PC-3 (cell line): ENCODE data around the gene ADAM21. TPM values are rescaled to one million over a fixed set of nuclear protein-coding genes. Genes with fewer than 3 reads are reported as not detected.
"Not testable (repeated sequence)": the region's sequence is repeated elsewhere in the genome, so short reads cannot be mapped to it uniquely, and the experiment has no call there.

ENCODE experiments used
- ATAC-seq: fragments of 200-7000 bp; cut with Tn5 transposase; 2 replicates; pipeline ENCODE4 v1.9.1; 2020; ENCODE audit warnings: mild to moderate bottlenecking, moderate library complexity
- Bru-seq: library from RNA; stranded (reverse); fragments of 400-500 nt; gene quantifications from one replicate; lab custom pipeline; 2021; lab: Mats Ljungman, UMichigan
- BruChase-seq, 2 experiments: library from RNA; stranded (reverse); fragments of 400-500 nt; gene quantifications; one replicate each; lab custom pipeline; 2021; lab: Mats Ljungman, UMichigan
- BruUV-seq: library from RNA; stranded (reverse); fragments of 400-500 nt; replicated peaks from 2 replicates; lab custom pipeline; 2021; lab: Mats Ljungman, UMichigan
- CTCF ChIA-PET: fragments of 300-600 bp; sonication (Branson Sonifier 250); formaldehyde crosslinking; loops from one replicate; lab custom pipeline; 2022; ENCODE audit warnings: antibody characterized with exemption; lab: Charles Lee
- POLR2A ChIA-PET: fragments of 300-600 bp; sonication (Branson Sonifier 250); formaldehyde crosslinking; loops from one replicate; lab custom pipeline; 2022; ENCODE audit warnings: antibody characterized with exemption; ENCODE audit not compliant: unreplicated experiment; lab: Charles Lee
- DNase-seq: peaks from one replicate; pipeline ENCODE4 v3.0.0-alpha.2; 2015
- H2AFZ ChIP-seq: fragments of 300-600 bp; sonication (generic); 2 replicates; pipeline ENCODE4 v1.6.0; 2016; ENCODE audit warnings: antibody characterized with exemption, low read length
- H3F3A ChIP-seq: fragments of 300-600 bp; sonication (generic); one replicate; pipeline ENCODE4 v1.6.0; 2017; ENCODE audit warnings: antibody characterized with exemption, low read length, control low read depth, mild to moderate bottlenecking; ENCODE audit not compliant: unreplicated experiment
- H3K27ac ChIP-seq: fragments of 300-600 bp; sonication (generic); 2 replicates; pipeline ENCODE4 v1.5.1; 2016; ENCODE audit warnings: mild to moderate bottlenecking, low read length
- H3K27me3 ChIP-seq: fragments of 300-600 bp; sonication (generic); 2 replicates; pipeline ENCODE4 v1.6.1; 2016; ENCODE audit warnings: low read length, mixed read lengths
- H3K36me3 ChIP-seq: fragments of 300-600 bp; sonication (generic); 2 replicates; pipeline ENCODE4 v1.6.1; 2016; ENCODE audit warnings: low read depth, mixed run types, low read length, mixed read lengths
- H3K4me1 ChIP-seq: fragments of 300-600 bp; sonication (generic); 2 replicates; pipeline ENCODE4 v1.5.1; 2016; ENCODE audit warnings: low read length; ENCODE audit not compliant: insufficient read depth
- H3K4me2 ChIP-seq: fragments of 300-600 bp; sonication (generic); 2 replicates; pipeline ENCODE4 v1.6.0; 2016; ENCODE audit warnings: low read length
- H3K4me3 ChIP-seq: fragments of 300-600 bp; sonication (generic); 2 replicates; pipeline ENCODE4 v1.5.1; 2016; ENCODE audit warnings: mild to moderate bottlenecking, low read length, mixed read lengths
- H3K79me2 ChIP-seq: fragments of 300-600 bp; sonication (generic); 2 replicates; pipeline ENCODE4 v1.6.1; 2017; ENCODE audit warnings: low read length, mixed read lengths
- H3K9ac ChIP-seq: fragments of 300-600 bp; sonication (generic); 2 replicates; pipeline ENCODE4 v1.6.0; 2016; ENCODE audit warnings: mild to moderate bottlenecking, low read length
- H3K9me2 ChIP-seq: fragments of 300-600 bp; sonication (generic); replicated peaks from 2 replicates; pipeline ENCODE4 v1.6.1; 2016; ENCODE audit warnings: mixed run types, low read length, mixed read lengths
- H3K9me3 ChIP-seq: fragments of 300-600 bp; sonication (generic); 2 replicates; pipeline ENCODE4 v1.6.1; 2016; ENCODE audit warnings: low read length, mixed read lengths
- H4K20me1 ChIP-seq: fragments of 300-600 bp; sonication (generic); 2 replicates; pipeline ENCODE4 v1.6.1; 2016; ENCODE audit warnings: low read length, mixed read lengths
- EZH2 ChIP-seq: fragments of 300-600 bp; sonication (generic); IDR thresholded peaks from one replicate; pipeline ENCODE4 v1.6.1; 2017; ENCODE audit warnings: antibody characterized with exemption, mild to moderate bottlenecking, low read length; ENCODE audit not compliant: unreplicated experiment
- EZH2phosphoT487 ChIP-seq: fragments of 300-600 bp; sonication (generic); IDR thresholded peaks from 2 replicates; pipeline ENCODE4 v1.6.1; 2018; ENCODE audit warnings: mild to moderate bottlenecking, antibody characterized with exemption, low read length, borderline replicate concordance
- intact Hi-C: fragments of 100-400 bp; cut with micrococcal nuclease; formaldehyde crosslinking; loops from 2 replicates; pipeline ENCODE4 v1.9.0; 2023
- long read RNA-seq: library from polyadenylated mRNA; unstranded; transcript quantifications from one replicate; pipeline ENCODE4 v2.0.0, GENCODE V29; 2021; ENCODE audit not compliant: unreplicated experiment
- total RNA-seq: library from RNA; depleted of rRNA; stranded (reverse); fragments of >200 nt; gene quantifications from 2 replicates; pipeline ENCODE4 v1.2.3, GENCODE V29; 2014; rRNA removed
- TF ChIP-seq, protein P1 (sequence below): fragments of 300-600 bp; sonication (generic); conservative IDR thresholded peaks from 2 replicates; pipeline ENCODE4 v1.5.1; 2017; ENCODE audit warnings: antibody characterized with exemption, low read depth, mild to moderate bottlenecking, low read length

ADAM21 gene
- 0.29 and 0.80 TPM in 2 replicates for total RNA-seq
- Bru-seq, nascent RNA, result percentile 36 among the genes with signal in this experiment
- percentile 49 among the genes with signal in this experiment for BruChase-seq, experiment 1, labeled RNA remaining after a 6-hour chase
- percentile 50 among the genes with signal in this experiment for BruChase-seq, experiment 2, labeled RNA remaining after a 2-hour chase
- long read RNA-seq, partial matches to known transcripts, result 0 of 30 reads
- long read RNA-seq, other reads (novel, unspliced or antisense), result 30 of 30 reads

DNA sequence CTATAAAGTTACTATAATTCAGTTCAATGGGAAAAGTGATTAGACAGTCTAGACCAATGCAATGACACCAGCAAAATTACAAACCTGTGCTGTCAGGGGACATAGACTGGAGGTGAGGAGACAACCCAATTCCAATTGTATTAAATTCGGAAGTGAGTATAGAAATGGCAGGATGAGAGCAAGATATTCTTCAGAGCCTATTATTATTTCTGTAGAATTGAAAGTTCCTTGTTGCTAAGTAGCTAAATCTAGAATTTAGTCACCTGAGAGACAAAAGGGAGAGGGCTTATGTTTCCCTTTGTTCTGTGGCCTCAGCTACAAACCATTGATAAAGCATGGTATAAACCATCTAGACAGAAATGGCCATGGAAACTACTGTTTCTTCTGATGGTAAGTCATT lies at the start of gene ADAM21:
ADAM21 (plus strand) TSS at position 301 of the 400 bp plus-strand sequence. CDS start 5,326 bp downstream, outside the sequence.
- Histone ChIP-seq H3K9me3 (no peaks in the 10 kb centered on the region), H3K27me3 (peaks cover 44% of the 10 kb centered on the region), H3K4me2 (no peak within 1 kb of the TSS), H3K9ac (no peak within 1 kb of the TSS), H2AFZ (no peak within 1 kb of the TSS), H4K20me1 (no peaks in the 10 kb centered on the region), H3F3A (no peaks in the 10 kb centered on the region), H3K79me2 (no peaks in the 10 kb centered on the region), H3K4me1 (no peaks in the 10 kb centered on the region), H3K9me2 (no peaks in the 10 kb centered on the region), H3K4me3 (no peak within 1 kb of the TSS), H3K27ac (no peak within 1 kb of the TSS), H3K36me3 (no peaks in the 10 kb centered on the region)
- BruUV-seq, result no TSS peak
- ChIA-PET CTCF (no interaction called here), POLR2A (no interaction called here)
- DNase-seq, result no peak
- TF ChIP-seq EZH2 (no peak), EZH2phosphoT487 (no peak)
- TF ChIP-seq, protein P1, sequence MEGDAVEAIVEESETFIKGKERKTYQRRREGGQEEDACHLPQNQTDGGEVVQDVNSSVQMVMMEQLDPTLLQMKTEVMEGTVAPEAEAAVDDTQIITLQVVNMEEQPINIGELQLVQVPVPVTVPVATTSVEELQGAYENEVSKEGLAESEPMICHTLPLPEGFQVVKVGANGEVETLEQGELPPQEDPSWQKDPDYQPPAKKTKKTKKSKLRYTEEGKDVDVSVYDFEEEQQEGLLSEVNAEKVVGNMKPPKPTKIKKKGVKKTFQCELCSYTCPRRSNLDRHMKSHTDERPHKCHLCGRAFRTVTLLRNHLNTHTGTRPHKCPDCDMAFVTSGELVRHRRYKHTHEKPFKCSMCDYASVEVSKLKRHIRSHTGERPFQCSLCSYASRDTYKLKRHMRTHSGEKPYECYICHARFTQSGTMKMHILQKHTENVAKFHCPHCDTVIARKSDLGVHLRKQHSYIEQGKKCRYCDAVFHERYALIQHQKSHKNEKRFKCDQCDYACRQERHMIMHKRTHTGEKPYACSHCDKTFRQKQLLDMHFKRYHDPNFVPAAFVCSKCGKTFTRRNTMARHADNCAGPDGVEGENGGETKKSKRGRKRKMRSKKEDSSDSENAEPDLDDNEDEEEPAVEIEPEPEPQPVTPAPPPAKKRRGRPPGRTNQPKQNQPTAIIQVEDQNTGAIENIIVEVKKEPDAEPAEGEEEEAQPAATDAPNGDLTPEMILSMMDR, result no peak
- intact Hi-C loops, result no loop called here
- no peak for ATAC-seq

DNA sequence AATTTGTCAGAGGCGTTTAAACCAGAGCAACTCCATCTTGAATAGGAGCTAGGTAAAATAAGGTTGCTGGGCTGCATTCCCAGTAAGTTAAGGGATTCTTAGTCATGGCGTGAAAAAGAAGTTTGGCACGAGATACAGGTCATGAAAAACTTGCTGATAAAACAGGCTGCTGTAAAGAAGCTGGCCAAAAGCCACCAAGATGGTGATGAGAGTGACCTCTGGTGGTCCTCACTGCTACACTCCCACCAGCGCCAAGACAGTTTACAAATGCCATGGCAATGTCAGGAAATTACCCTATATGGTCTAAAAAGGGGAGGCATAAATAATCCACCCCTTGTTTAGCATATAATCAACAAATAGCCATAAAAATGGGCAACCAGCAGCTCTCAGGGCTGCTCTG lies 48.6 kb upstream of the ADAM21 start:
- H3F3A ChIP-seq, result not testable (repeated sequence)

DNA sequence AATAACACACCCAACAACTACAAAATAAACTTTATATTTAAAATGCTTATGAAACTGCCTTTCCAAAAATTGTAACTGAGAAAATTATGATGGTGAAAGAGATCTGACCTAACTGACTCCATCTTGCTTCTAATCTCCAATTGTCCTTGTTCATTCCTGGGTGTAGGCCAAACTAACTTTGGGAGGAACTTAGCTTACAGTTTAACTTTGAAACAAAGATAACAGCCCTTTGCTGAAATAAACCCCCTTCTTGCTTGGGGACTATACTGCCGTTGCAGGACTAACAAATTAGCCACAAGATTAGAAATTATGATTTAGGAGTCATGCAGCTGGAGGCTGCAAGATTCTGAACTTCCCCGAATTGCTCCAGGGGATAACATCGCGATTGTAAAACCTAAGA lies 45.8 kb upstream of the ADAM21 start:
- CTCF ChIA-PET, H3K27ac ChIP-seq, H4K20me1 ChIP-seq, H3F3A ChIP-seq, H3K9ac ChIP-seq, POLR2A ChIA-PET, DNase-seq, H2AFZ ChIP-seq, H3K79me2 ChIP-seq, H3K9me3 ChIP-seq, H3K4me2 ChIP-seq, H3K4me3 ChIP-seq, ATAC-seq, H3K4me1 ChIP-seq, H3K36me3 ChIP-seq, BruUV-seq, intact Hi-C loops, H3K9me2 ChIP-seq, H3K27me3 ChIP-seq: not testable (repeated sequence)

More for the DNA sequence above, 48.6 kb upstream of the ADAM21 start:
- H3K9ac ChIP-seq, H3K4me1 ChIP-seq, H3K4me2 ChIP-seq, H2AFZ ChIP-seq, H4K20me1 ChIP-seq, H3K27ac ChIP-seq, BruUV-seq, H3K27me3 ChIP-seq, H3K9me2 ChIP-seq, POLR2A ChIA-PET, H3K79me2 ChIP-seq, H3K9me3 ChIP-seq, H3K36me3 ChIP-seq, H3K4me3 ChIP-seq, CTCF ChIA-PET: not testable (repeated sequence)
- DNase-seq, result peak; percentile 44
- intact Hi-C loops, result loop anchor here (5.0 kb wide), 1 partner anchor 356 kb away; no protein-coding TSS in a partner anchor
- TF ChIP-seq, protein P1, result peak; percentile 40; the same call in 1 of the 2 replicates
- ATAC-seq, result peak; percentile 66
